A549 (cell line): ENCODE data around the gene MSANTD3.

Experiments
- BHLHE40 ChIP-seq: IDR thresholded peaks from 2 replicates; pipeline ENCODE4 v1.6.1; 2012; ENCODE audit warnings: low read depth, low read length, inconsistent platforms
- HDAC2 ChIP-seq: fragments of 200-600 bp; sonication (generic); IDR thresholded peaks from 2 replicates; pipeline ENCODE4 v1.6.1; 2016
- MAZ ChIP-seq: fragments of 150-350 bp; IDR thresholded peaks from 2 replicates; pipeline ENCODE4 v1.6.1; 2014; ENCODE audit warnings: antibody characterized with exemption, low read depth, low read length, borderline replicate concordance
- POLR2A ChIP-seq: IDR thresholded peaks from 2 replicates; pipeline ENCODE4 v1.6.1; 2012; ENCODE audit warnings: mild to moderate bottlenecking, low read length
- RFX5 ChIP-seq: fragments of 450-650 bp; IDR thresholded peaks from 2 replicates; pipeline ENCODE4 v1.7.1; 2014; ENCODE audit warnings: antibody characterized with exemption, mild to moderate bottlenecking, moderate library complexity
- SREBF2 ChIP-seq: fragments of 450-650 bp; IDR thresholded peaks from 2 replicates; pipeline ENCODE4 v1.6.1; 2014; ENCODE audit warnings: mild to moderate bottlenecking, moderate library complexity
- TF ChIP-seq, protein P1 (sequence below): fragments of >200 bp; sonication (Bioruptor Twin); formaldehyde crosslinking; IDR thresholded peaks from 3 replicates; pipeline ENCODE4 v1.5.1; 2016

DNA sequence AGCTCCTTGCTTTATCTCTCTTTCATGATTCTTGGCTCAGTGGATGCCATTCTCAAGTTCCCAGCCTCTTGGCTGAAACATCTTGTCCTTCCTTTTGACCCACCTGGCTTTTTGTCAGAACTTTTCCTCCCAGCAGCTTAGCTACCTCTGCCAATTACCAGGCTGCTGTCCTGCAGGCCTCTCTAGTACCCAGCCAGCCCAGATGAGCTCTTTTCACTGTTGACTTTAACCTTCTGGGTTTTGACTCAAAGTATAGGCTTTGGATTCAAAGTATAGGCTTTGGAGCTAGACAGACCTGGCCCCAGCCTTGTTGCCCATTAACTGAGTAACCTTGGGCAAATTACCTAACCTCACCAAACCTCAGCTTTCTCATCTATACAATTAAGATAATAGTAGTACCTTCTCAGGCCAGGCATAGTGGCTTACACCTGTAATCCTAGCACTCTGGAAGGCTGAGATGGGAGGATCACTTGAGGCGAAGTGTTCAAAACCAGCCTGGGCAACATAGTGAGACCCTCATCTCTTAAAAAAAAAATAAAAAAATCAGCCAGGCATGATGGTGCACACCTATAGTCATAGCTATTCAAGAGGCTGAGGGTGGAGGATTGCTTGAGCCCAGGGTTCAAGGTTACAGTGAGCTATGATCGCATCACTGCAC is 39.4 kb downstream of the MSANTD3 start:
- no peak for TF ChIP-seq MAZ
- TF ChIP-seq POLR2A = no peak
- TF ChIP-seq, protein P1, sequence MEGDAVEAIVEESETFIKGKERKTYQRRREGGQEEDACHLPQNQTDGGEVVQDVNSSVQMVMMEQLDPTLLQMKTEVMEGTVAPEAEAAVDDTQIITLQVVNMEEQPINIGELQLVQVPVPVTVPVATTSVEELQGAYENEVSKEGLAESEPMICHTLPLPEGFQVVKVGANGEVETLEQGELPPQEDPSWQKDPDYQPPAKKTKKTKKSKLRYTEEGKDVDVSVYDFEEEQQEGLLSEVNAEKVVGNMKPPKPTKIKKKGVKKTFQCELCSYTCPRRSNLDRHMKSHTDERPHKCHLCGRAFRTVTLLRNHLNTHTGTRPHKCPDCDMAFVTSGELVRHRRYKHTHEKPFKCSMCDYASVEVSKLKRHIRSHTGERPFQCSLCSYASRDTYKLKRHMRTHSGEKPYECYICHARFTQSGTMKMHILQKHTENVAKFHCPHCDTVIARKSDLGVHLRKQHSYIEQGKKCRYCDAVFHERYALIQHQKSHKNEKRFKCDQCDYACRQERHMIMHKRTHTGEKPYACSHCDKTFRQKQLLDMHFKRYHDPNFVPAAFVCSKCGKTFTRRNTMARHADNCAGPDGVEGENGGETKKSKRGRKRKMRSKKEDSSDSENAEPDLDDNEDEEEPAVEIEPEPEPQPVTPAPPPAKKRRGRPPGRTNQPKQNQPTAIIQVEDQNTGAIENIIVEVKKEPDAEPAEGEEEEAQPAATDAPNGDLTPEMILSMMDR = no peak
- no peak for TF ChIP-seq HDAC2
- TF ChIP-seq SREBF2 = no peak
- no peak for TF ChIP-seq RFX5
- TF ChIP-seq BHLHE40 = no peak
